ENCODE measurements around the gene ZBTB20. TPM values are rescaled to one million over a fixed set of nuclear protein-coding genes. Genes with fewer than 3 reads are reported as not detected.
A peak's percentile ranks its signal among the peaks of the same experiment; 100 is the strongest.
"Not testable (repeated sequence)": the region's sequence is repeated elsewhere in the genome, so short reads cannot be mapped to it uniquely, and the experiment has no call there.

The ZBTB20 gene
- polyA plus RNA-seq, 1 donor, result 2.6 TPM

DNA sequence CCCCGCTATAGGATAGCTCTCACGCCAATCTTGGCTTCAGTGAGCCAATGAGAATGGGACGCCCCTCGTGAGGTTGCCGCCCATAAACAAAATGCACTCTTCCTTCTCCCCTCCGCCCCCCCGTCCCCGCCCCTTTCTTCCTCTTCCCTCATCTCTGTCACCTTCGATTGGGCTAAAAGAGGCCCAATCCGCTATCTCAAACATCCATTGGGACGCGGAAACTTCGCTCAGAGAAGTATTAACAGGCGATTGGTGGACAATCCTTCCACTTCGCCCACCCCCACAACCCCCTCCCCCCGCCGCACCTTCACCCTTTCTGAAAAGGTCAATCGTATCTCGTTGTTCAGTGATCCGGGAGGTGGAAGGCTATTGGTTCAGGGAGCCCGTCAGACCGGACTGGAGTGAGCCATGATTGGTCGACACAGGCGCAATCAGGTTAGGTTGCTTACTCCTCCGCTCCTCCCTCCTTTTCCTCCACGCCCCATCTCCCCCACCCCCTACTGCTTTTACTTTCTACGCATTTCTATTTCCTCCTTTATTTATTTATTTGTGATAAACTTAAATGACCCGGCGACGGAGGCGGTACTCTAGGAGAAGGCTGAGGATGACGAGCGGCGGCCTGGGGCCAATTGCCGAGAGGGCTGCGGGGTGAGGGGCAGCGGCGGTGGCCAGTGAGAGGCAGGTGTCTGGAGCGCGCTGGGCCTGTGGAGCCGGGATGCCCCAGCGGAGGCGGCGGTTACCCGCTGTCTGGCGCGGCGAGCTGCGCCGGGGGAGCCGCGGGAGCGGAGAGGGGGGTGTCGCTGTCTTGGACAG lies 447 bp upstream of the ZBTB20 start:
- peak; percentile 99 for DNase-seq (ENCODE audit: low read depth)

GRCh38 chr3:115146032-115146417 lies 1.1 kb downstream of the ZBTB20 start:
- peak; percentile 68 for DNase-seq (ENCODE audit: low read depth)

- DNase-seq (ENCODE audit: low read depth), result no peak
These were observed 5.9 kb downstream of the ZBTB20 start for GRCh38 chr3:115141033-115141757.

GRCh38 chr3:115139072-115139471 lies 8.0 kb downstream of the ZBTB20 start:
- DNase-seq (ENCODE audit: low read depth), result no peak

- no peak for DNase-seq (ENCODE audit: low read depth)
These were observed 12.3 kb downstream of the ZBTB20 start for GRCh38 chr3:115134648-115135347.

DNA sequence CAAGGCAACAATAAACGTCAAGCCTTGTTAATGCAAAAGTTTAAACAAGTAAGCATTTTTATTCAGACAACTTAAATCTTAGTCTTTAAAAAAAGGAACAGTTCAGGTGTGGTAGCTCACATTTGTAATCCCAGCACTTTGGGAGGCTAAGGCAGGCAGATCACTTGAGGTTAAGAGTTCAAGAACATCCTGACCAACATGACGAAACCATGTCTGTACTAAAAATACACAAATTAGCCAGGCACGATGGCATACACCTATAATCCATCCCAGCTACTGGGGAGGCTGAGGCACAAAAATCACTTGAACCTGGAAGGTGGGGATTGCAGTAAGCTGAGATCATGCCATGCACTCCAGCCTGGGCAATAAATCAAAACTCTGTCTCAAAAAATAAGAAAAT lies 19.9 kb downstream of the ZBTB20 start:
- DNase-seq (ENCODE audit: low read depth), result no peak

GRCh38 chr3:115120597-115120996 lies 26.5 kb downstream of the ZBTB20 start:
- DNase-seq (ENCODE audit: low read depth), result no peak

GRCh38 chr3:115113367-115113766 lies 33.7 kb downstream of the ZBTB20 start:
- no peak for DNase-seq (ENCODE audit: low read depth)

DNA sequence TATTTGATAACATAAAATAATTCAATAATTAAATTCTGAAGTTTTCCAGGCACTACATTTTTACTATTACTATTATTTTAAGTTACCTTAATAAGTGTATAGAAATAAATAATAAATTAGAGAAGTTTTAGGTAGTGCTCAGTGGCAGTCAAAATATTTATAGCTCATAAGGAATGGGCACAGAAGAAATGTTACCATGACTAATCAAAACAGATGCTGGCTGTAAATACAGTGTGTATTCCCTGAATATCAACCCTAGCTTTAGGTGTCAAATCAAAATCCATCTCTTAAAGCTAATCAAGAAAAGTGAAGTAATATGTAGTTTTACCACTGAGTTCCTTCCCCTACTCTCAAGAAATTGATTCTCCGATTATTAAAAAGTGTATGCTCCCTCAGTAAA lies 35.5 kb downstream of the ZBTB20 start:
- DNase-seq (ENCODE audit: low read depth), result no peak

- no peak for DNase-seq (ENCODE audit: low read depth)
These were observed 36.3 kb downstream of the ZBTB20 start for GRCh38 chr3:115110830-115111229.

DNA sequence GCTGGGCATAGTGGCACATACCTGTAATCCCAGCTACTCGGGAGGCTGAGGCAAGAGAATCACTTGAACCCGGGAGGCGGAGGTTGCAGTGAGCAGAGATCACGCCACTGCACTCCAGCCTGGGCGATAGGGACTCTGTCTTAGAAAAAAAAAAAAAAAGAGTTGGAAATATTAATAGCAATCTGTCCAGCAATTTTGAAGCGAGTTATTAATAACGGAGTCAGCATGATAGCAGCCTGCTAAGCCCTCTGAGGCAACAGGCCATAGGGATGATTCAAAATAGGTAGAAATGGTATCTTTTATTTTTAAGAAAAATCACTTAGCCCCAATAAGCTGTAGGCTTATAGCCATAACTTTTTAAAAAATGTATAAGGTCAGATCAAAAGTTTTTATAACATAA lies 37.0 kb downstream of the ZBTB20 start:
- not testable (repeated sequence) for DNase-seq (ENCODE audit: low read depth)

- DNase-seq (ENCODE audit: low read depth), result no peak
These were observed 38.5 kb downstream of the ZBTB20 start for GRCh38 chr3:115108614-115109013.

DNA sequence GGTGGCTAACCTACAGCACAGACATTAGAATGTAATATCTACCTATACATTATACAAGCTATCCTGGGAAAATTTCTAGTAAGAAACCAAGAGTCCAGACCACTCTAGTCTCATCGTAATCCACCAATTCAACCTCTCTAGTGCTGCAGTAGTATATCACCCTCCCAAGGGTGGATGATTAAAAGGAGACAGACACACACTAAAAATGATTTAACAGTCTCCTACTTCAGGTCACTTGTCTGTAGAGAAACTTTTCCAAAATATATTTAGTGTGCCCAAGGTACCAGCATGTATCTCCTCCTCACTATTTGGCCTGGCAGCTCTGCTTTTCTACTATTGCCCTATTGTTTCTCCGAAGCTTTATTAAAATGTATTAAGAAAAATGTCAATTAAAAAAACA lies 45.0 kb downstream of the ZBTB20 start:
- no peak for DNase-seq (ENCODE audit: low read depth)

GRCh38 chr3:115100806-115101205 lies 46.3 kb downstream of the ZBTB20 start:
- no peak for DNase-seq (ENCODE audit: low read depth)

DNA sequence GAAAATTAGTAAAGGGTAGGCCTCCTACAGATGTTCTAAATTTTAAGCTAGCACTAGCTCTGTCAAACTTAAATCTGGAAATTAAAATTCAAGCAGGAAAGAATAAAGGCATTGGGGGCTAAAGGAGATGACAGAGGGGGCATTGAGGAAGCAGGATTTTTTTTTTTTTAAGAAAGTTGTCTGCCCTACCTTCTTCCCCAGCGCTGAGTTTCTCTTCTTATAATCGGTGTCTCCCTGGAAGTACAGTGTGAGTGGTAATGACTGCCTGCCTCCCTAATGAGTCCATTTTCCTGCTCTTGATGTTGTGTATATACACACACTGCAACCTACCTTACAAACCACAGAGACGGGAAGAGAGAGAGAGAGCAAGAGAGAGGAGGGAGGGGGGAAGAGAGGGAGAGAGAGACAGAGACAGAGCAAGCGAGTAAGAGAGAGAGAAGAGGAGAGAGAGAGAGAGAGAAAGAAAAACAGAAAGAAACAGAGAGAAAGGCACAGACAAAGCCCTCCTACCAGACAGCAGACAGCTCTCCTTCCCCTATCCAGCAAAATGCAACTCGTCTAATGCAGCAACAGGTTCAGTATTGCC lies 47.0 kb downstream of the ZBTB20 start:
- DNase-seq (ENCODE audit: low read depth), result peak; percentile 45

DNA sequence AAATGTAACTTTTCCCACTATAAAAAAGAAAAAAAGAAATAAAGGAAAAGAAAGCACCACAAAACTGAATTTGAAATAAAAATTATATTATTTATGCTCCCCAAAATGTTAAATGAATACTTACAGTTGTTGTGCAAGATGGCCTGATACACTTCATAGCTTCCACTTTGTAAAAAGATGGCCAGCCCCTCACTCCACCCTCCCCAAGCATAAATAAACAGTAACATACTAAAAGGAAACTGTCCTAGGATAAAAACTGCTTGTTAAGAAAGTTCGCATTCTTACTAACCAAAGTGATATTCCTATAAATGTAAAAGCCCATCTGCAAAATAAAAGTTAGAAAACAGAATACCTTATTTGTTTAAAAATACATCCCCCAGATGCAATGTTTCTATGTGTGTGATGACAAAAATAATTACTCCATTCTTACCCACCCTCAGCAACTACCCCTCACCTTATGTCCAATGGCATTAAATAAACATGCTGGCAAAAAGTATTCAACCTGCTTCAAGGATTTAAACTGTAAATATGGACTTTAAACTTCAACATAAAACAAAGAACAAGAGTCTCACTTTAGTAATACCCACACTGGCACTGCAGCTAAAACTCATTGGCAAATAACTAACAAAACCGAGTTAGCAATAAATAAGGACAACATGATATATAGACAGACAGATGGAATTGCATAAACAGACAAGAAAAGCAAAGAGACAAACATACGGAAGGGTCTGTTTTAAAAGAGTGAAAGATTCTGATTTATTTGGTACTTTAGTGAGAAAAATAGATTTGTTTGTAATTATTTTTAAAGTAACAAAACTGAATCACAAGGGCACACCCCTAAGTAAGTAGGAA lies 47.7 kb downstream of the ZBTB20 start:
- DNase-seq (ENCODE audit: low read depth), result no peak

- no peak for DNase-seq (ENCODE audit: low read depth)
These were observed 48.6 kb downstream of the ZBTB20 start for GRCh38 chr3:115098354-115099073.

GRCh38 chr3:115095236-115095635 lies 51.9 kb downstream of the ZBTB20 start:
- no peak for DNase-seq (ENCODE audit: low read depth)

DNA sequence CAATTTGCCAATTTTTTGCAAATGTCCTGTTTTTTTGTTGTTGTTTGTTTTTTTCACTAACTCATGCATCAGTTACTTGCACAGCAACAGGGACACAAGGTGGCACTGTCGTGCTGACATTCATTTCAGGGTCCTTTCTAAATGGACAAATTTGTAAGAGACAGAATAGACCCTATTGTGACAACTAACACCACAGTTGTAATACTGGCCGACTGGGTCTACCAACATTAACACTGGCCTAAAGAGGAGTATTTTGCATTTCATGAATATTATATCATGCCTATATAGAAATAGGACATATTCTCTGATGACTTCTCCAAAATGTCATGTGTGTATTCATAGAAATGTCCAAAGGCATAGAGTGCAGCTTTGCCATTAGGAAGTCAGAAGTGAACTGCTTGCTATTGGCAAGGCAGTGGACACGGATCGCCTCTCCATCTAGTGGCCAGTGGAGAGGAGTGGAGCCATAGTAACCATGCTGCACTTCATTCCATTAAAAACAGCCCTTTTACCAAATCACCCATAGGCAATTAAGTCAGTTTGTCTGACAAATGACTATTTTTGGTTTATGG lies 54.8 kb downstream of the ZBTB20 start:
- peak; percentile 36 for DNase-seq (ENCODE audit: low read depth)

- no peak for DNase-seq (ENCODE audit: low read depth)
These were observed 56.4 kb downstream of the ZBTB20 start for GRCh38 chr3:115090712-115091111.

Measured in forelimb muscle (tissue), 1 donor.